Adrenal gland (tissue), 12 donors: ENCODE results near the gene ZNF688. TPM values are rescaled to one million over a fixed set of nuclear protein-coding genes. Genes with fewer than 3 reads are reported as not detected.

Experiments
- DNase-seq, 7 donors: peaks; one replicate each; pipeline ENCODE4 v3.0.0-alpha.2; 2019 to 2020
- H3K27ac ChIP-seq, 5 donors: fragments of 200-600 bp; sonication (generic) in 4 of 5; 1 replicate in 3 of 5; 2 replicates in 2 of 5; pipeline versions ENCODE4 v1.5.1 to v1.8.0; 2016 to 2020; ENCODE audit warnings: mild to moderate bottlenecking in 1 of 5
- H3K27me3 ChIP-seq: fragments of 200-600 bp; 2 replicates; pipeline ENCODE4 v1.8.0; 2021
- H3K36me3 ChIP-seq, 2 donors: fragments of 200-600 bp; replicated peaks in 1 of 2; 1 replicate in 1 of 2; 2 replicates in 1 of 2; pipeline versions ENCODE4 v1.5.1 to v1.8.0; 2018 to 2022
- H3K4me1 ChIP-seq, 2 donors: fragments of 200-600 bp; replicated peaks in 1 of 2; 1 replicate in 1 of 2; 2 replicates in 1 of 2; pipeline versions ENCODE4 v1.5.1 to v1.8.0; 2018 to 2021
- H3K4me3 ChIP-seq, 4 donors: fragments of 200-600 bp; sonication (generic) in 3 of 4; one replicate each; pipeline ENCODE4 v1.5.1; 2016 to 2018
- H3K9me3 ChIP-seq, 3 donors: fragments of 200-600 bp; sonication (generic) in 1 of 3; replicated peaks in 1 of 3; 1 replicate in 2 of 3; 2 replicates in 1 of 3; pipeline versions ENCODE4 v1.5.1 to v1.8.0; 2016 to 2021
- CTCF ChIP-seq, 6 experiments: fragments of 450-650 bp in 4 of 6; fragments of 200-600 bp in 2 of 6; sonication (generic) in 1 of 6; IDR thresholded peaks; 1 replicate in 5 of 6; 2 replicates in 1 of 6; pipeline versions ENCODE4 v1.5.1 to v1.8.0; 2016 to 2021; ENCODE audit warnings: antibody characterized with exemption in 6 of 6, mild to moderate bottlenecking in 2 of 6, moderate library complexity in 1 of 6
- POLR2A ChIP-seq, 2 donors: fragments of 450-650 bp; IDR thresholded peaks; one replicate each; pipeline ENCODE4 v1.6.1; 2017; ENCODE audit warnings: antibody characterized with exemption in 2 of 2, mild to moderate bottlenecking in 2 of 2, moderate library complexity in 1 of 2
- WGBS, 4 donors: extraction: QIAGEN DNeasy Blood & Tissue Kit in 2 of 4; methylation state at CpG; one replicate each; pipeline versions ENCODE4 v1.1.5 to v1.1.7; 2013 to 2017; 5-methylcytosine and 5-hydroxymethylcytosine counted together
- intact Hi-C, 2 donors: fragments of 100-400 bp; cut with DNase I; formaldehyde crosslinking; loops; one replicate each; pipeline versions ENCODE4 v1.14.1 to v1.15.0; 2022 to 2023
- polyA plus RNA-seq, 3 donors: library from polyadenylated mRNA; stranded (reverse); fragments of 200-250 nt in 2 of 3; fragments of 350-450 nt in 1 of 3; fragmentation: Illumina TruSeq in 1 of 3; extraction: RNeasy Lipid Tissue Mini Kit (QIAGEN cat#74804) in 1 of 3; gene quantifications; one replicate each; pipeline ENCODE4 v1.2.3, GENCODE V29; 2013 to 2014
- total RNA-seq, 9 donors: library from RNA; depleted of rRNA in 4 of 9; stranded (reverse); fragments of >200 nt in 4 of 9; fragments of 120-200 nt in 1 of 9; fragmentation: NEBNext Ultra II Directional in 1 of 9; extraction: Animal tissue kit (Norgen Biotek cat#: 25700) in 1 of 9; gene quantifications; one replicate each; pipeline versions ENCODE4 v1.1.0 to v1.2.4, GENCODE V29; 2013 to 2023
- donor health status: healthy with polysubstance abuse.
- donor health status: Bipolar disorder and iron deficiency.
- donor health status: DM: yes; HTN: yes; CAD: no.
- donor health status: DM: no; HTN: no; CAD: no.
- donor health status: DM: no; HTN: no; CAD: no.
- donor health status: DM: yes; HTN: yes; CAD: no.

Gene ZNF688
- total and polyA plus RNA-seq, 12 donors: 10.3 to 43.4 (median 18.2) TPM

- intact Hi-C loops: loop anchor here in 1 of 2 donors (10.0 kb wide), 1 partner anchor 47 kb away; the partner anchor contains the start of gene ZNF689
- Histone ChIP-seq H3K27ac (peak overlapping the region in 2 of 5 donors; percentile 32 to 43), H3K9me3 (no peaks in the 10 kb centered on the region), H3K4me1 (peaks cover 10 to 32% of the 10 kb centered on the region in 2 donors), H3K27me3 (no peaks in the 10 kb centered on the region), H3K4me3 (no peak overlapping the region), H3K36me3 (no peaks in the 10 kb centered on the region)
- peak in 2 of 7 donors; percentile 43 for DNase-seq
- 47 to 59% (median 51%) methylated on average over 6 of the region's 6 CpGs for WGBS, 4 donors
- TF ChIP-seq CTCF (IDR thresholded peaks at IDR 0.05) (no peak), POLR2A (IDR thresholded peaks at IDR 0.05) (no peak)
These were observed 3.4 kb downstream of the ZNF688 start for GRCh38 chr16:30567991-30568638.

DNA sequence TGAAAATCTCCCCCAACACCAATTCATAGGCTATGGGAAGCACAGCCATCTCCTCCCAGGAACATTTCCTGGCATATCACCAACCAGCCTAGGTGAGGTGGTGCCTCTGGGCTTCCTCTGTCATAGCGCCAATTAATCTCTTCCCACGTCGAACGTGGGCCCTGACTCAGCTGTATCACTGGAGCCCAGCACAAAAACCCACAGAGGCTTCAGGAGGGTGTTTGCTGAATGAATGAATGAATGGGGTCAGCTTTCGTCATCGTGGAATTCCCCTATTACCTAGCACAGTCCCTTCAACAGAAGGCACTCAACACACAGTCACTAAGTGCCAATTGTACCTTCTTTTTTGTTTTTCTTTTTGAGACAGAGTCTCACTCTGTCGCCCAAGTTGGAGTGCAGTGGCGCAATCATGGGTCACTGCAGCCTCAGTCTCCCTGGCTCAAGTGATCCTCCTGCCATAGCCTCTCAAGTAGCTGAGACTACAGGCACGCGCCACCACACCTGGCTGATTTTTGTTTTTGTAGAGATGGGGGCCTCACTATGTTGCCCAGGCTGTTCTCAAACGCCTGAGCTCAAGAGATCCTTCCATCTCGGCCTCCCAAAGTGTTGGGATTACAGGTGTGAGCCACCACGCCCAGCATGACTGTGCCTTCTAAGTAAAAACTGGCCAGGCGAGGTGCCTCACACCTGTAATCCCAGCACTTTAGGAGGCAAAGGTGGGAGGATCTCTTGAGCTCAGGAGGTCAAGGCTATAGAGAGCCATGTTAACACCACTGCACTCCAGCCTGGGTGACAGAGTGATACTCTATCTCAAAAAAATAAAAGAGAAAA, 4.1 kb downstream of the ZNF688 start:
- intact Hi-C loops: loop anchor here in 1 of 2 donors (10.0 kb wide), 1 partner anchor 47 kb away; the partner anchor contains the start of gene ZNF689
- TF ChIP-seq CTCF (IDR thresholded peaks at IDR 0.05) (no peak), POLR2A (IDR thresholded peaks at IDR 0.05) (no peak)
- WGBS, 4 donors: 65 to 79% (median 75%) methylated on average over 10 to 14 of the region's 14 CpGs
- peaks cover 9 to 27% of the 10 kb centered on the region in 2 donors for H3K4me1 ChIP-seq
- DNase-seq: no peak
- H3K4me3 ChIP-seq: no peak overlapping the region
- H3K27me3 ChIP-seq: no peaks in the 10 kb centered on the region
- no peaks in the 10 kb centered on the region for H3K36me3 ChIP-seq
- H3K27ac ChIP-seq: peak overlapping the region in 1 of 5 donors; percentile 43
- no peaks in the 10 kb centered on the region for H3K9me3 ChIP-seq

DNA sequence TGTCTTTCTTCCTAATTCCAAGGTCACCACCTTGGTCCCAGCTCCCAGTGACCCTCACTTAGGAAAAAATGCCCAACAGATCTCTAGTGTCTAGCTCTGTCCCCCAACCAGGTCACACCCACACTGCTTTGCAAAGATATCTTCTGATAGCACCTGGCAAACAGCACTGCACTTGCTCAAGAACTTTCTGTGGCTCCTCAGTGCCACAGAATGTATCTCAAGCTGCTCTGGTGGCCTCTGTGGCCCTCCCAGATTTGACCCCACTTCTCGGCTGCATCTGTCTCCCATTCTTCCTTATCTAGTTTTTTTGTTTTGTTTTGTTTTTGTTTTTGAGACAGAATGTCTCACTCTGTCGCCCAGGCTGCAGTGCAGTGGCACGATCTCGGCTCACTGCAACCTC, 5.0 kb downstream of the ZNF688 start:
- intact Hi-C loops: loop anchor here in 1 of 2 donors (10.0 kb wide), 1 partner anchor 48 kb away; the partner anchor contains the start of gene ZNF689
- no peak for DNase-seq
- 81 to 90% (median 87%) methylated on average over 4 of the region's 4 CpGs for WGBS, 4 donors
- Histone ChIP-seq H3K9me3 (no peaks in the 10 kb centered on the region), H3K27me3 (no peaks in the 10 kb centered on the region), H3K36me3 (no peaks in the 10 kb centered on the region), H3K27ac (no peak overlapping the region), H3K4me1 (peaks cover 6 to 24% of the 10 kb centered on the region in 2 donors), H3K4me3 (no peak overlapping the region)
- TF ChIP-seq CTCF (IDR thresholded peaks at IDR 0.05) (no peak), POLR2A (IDR thresholded peaks at IDR 0.05) (no peak)

GRCh38 chr16:30565984-30566383, 5.5 kb downstream of the ZNF688 start:
- Histone ChIP-seq H3K36me3 (no peaks in the 10 kb centered on the region), H3K27me3 (no peaks in the 10 kb centered on the region), H3K9me3 (no peaks in the 10 kb centered on the region), H3K27ac (no peak overlapping the region), H3K4me1 (peaks cover 4 to 28% of the 10 kb centered on the region in 2 donors), H3K4me3 (no peak overlapping the region)
- TF ChIP-seq CTCF (IDR thresholded peaks at IDR 0.05) (no peak), POLR2A (IDR thresholded peaks at IDR 0.05) (no peak)
- WGBS, 4 donors: 62 to 65% (median 63%) methylated on average over 7 to 8 of the region's 8 CpGs
- no peak for DNase-seq
- intact Hi-C loops: loop anchor here in 1 of 2 donors (10.0 kb wide), 1 partner anchor 49 kb away; the partner anchor contains the start of gene ZNF689
